Hippocampal formation (tissue), 2 donors: ENCODE results near the gene MAD1L1.
"Not testable (repeated sequence)": the region's sequence is repeated elsewhere in the genome, so short reads cannot be mapped to it uniquely, and the experiment has no call there.

Experiments
- DNase-seq, 2 donors: peaks; one replicate each; lab custom pipeline; 2025; lab: John Stamatoyannopoulos, UW

MAD1L1 gene

DNA sequence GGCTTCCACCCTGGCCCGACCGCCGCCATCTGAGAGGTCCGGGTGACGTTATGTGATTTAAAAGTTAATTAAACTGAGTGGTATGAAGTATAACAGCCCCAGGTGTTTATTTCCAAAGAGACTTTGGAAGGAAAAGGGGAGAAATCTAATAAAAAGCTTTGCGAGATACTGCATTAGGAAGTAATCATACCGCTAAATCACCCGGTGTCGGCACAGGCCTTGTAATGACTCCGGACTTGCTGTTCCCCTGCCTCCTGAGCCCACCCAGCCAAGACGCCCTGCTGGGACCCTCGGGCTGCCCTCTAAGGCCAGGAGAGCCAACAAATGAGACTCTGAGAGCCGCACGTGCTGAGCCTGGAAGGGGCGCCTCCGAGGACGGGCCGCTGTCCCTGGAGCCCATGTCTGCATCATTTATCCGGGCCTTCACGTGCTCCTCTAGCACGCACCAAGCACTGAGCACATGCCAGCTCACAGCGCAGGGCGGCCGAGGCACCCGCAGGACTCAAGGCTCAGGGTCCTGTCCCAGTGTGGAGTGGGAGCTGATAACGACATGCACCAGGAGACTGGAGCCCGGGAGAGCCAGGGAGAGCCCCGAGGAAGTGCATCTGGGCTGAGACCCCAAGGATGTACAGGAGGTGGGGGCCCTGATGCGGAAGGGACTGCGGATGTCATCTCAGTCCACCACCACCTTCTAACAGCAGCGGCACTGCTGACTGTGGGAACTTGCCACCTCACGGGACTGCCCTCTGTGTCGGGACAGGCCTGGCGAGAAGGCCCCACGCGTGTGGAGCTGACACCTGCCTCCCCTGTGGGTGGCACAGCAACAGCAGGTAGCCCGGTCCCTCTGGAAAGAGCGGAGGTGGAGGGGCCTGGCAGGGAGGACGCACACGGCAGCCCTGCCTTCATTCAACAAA is 380.0 kb downstream of the MAD1L1 start:
- DNase-seq: no peak

DNA sequence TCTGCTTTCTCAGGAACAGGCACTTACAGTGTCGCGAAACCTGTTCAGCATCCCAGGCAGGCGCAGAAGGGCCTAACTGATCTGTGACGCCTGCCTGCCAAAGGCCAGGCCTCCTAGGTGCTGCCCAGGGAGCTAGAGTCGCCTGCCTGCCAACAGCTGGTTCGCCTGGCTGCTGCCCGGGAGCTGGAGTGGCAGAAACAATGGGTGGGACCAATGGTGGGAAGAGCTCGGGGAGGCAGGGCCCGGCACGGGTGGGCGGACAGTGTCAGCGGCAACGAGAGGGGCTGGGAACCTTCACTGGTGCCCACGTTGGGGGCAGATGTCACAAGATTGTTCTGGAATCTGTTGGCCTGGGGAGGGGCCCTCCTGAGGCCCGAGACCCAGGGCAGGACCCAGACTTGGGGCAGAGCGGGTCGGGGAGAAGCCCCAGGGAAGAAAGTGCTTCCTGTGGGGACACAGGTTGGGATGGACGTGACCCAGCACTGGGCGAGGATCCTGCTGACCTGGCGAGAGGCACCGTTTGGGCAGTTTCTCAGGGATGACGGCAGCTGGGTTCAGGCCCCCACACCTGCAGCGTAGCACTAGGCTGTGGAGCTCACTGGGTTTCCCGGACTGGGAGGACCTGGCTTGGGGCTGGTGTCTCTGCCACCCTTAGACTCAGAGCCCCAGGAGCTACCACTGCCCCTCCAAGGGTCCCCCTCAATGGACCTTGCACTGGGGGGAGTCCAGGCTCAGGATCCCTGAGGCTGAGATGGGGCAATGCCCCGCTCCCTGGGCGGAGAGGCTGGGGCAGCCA is 380.8 kb downstream of the MAD1L1 start:
- no peak for DNase-seq

DNA sequence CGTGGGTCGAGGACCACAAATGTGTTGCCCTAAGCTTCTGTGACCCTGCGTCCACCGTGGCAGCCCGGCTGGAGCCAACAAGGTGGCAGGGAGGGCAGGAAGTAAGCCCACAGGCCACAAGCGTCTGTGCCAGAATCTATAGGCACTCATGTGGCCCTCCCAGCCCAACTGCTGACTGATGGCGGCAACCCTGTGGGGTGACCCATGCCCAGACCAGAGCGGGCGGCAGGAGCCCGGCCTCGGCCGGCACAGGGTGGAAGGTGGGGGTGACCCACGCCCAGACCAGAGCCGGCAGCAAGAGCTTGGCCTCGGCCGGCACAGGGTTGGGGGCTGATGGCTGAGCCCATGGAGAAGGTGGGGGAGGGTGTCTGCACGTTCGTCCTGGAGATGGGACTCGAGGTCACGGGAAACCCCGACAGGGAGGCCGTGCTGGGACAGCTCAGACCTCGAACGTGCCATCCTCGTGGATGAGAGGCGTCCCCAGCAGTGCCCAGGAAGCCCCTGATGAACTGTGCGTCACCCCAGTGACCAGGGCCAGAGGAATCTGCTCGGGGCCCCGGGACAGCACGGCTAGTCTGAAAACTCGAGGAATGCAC is 381.7 kb downstream of the MAD1L1 start:
- no peak for DNase-seq

DNA sequence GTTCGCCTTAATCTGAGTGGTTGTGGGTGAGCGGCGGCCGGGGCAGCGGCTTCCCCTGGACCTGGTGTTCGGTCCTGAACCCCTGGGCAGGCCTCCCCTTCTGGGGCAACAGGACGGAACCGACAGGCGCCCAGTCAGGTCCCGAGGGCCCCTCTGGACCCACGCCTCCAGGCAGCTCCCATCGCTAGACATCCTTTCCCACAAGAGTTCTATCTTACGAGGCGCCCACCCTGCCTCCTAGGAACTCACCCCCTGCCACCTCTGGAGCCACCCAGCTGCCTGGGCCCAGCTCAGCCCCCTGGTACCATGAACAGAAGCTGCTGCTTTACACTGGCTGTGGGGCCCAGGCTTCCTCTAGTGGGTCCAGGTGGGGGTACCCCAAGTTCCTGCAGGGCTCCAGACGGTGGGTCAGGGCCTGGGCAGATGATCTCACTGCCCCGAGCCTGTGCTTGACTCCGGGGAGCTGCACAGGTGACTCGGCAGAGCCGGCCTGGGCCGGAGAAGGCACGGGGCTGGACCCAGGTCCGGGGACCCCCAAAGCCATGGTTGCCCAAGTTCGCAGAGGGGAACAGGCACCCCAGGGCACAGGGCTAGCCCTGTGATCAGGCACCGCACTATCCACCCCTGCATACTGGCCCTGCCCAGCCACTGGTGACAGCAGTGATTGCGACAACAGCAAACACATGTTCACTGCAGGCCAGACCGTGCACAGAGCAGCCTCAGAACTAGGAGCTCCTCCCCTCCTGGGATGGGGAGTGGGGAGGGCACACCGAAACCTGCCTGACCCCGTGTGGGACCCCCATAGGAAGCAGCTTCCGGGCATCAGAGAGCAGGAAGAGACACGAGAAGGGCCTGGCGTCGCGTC is 382.4 kb downstream of the MAD1L1 start:
- DNase-seq: no peak

GRCh38 chr7:1849351-1850041 is 383.2 kb downstream of the MAD1L1 start:
- DNase-seq: no peak

DNA sequence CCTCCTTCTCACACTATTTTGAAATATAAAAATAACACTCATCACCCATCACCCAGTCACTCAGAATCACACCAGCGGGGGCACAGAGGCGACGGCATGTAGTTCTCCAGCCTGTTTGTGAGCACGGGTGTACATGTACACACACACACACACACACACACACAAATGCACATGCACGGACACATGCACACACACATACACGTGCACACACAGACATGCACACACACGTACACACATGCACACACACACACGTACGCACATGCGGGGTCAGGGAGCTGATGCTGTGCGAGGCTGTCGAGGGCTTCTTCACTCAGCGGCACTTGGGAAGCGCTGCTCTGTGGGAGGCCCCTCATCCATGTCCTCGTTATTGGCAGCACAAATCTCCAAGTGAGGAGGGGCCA is 383.8 kb downstream of the MAD1L1 start:
- DNase-seq: no peak

DNA sequence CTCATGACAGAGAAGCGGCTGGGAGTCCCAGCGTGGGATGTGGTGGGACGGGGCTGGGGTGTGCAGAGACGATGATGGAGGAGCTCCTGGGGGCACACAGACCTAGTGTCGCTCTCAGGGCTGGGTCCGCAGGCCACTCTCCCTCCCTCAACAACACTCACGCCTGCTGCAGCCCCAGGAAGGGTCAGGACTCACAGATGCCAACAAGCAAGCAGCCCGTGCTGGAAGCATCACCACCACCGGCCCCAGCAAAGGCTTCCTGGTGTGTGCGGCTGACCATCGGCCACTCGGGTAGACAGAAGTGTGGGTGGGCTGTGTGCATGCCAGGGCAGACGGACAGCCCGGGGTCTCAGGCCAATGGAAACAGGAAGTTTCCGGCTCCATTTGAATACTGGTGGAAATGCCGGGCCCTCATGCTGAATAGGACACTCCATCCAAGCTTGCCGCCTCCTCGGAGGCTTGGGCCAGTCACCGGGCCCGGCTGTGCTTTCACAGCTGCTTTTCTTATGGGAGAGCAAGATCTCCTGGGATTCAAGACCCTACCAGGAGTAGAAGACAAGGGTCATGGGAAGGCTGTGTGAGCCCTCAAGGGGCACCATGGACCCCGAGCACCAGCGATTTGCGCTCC is 384.6 kb downstream of the MAD1L1 start:
- no peak for DNase-seq

DNA sequence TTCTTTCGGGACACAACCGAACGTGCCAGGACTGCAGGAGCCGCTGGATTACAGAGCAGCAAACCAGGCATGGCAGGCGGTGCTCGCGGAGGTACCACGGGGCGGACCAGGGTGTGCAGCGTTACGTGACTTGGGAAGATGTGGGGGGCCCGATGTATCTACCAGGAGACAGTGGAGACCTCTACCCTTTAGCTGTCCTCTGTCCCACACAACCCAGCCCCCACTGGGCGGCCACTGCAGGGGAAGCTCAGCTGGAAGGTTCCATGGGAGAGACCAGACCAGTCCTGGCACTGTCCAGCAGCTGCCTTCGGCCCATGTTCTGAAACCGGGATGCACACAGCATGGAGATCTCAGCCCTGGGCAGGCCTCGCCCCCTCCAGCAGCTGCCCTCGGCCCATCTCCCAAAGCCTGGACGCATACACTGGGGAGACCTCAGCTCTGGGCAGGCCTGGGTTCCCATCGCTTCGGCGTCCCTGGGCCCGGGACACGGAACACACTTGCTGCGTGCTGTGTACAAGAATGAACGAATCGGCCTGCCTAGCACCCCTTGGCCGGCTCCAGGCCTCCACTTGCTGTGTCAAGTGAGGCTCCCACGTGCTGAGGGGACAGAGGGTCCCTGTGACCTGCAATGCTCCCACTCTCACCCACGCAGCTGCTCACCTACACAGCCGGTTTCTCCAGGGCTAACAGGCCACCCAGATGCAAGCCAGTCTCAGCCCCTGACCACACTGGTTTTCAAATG is 385.3 kb downstream of the MAD1L1 start:
- no peak for DNase-seq

GRCh38 chr7:1846331-1847065 is 386.2 kb downstream of the MAD1L1 start:
- no peak for DNase-seq

DNA sequence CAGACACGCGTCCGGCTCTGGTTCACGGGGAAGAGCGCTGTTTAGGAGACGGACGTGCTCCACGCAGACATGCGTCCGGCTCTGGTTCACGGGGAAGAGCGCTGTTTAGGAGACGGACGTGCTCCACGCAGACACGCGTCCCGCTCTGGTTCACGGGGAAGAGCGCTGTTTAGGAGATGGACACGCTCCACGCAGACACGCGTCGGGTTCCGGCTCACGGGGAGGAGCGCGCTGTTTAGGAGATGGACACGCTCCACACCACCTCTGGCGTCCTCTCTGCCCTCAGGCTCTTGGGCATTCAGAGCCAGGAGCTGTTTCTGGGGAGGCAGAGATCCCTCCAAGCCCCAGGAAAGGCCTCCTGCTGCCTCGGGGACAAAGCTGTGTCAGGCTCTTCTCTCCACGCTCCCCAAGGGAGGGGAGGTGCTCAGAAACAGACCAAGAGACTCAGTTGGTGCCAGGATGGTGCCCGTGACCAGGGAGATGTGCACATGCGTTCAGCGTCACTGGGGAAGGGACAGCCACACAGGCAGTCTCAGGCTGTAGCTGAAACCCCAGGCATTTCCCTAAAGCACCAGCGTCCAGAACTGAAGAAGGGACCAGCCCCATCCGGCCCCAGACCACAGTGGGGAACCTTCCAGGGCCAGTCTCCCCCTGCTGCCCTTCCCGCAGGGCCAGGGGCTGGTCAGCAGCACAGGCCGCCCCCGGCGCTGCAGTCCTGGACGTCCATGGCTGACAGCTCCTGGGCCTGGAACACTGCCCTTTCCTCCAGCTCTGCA is 387.0 kb downstream of the MAD1L1 start:
- DNase-seq: no peak

DNA sequence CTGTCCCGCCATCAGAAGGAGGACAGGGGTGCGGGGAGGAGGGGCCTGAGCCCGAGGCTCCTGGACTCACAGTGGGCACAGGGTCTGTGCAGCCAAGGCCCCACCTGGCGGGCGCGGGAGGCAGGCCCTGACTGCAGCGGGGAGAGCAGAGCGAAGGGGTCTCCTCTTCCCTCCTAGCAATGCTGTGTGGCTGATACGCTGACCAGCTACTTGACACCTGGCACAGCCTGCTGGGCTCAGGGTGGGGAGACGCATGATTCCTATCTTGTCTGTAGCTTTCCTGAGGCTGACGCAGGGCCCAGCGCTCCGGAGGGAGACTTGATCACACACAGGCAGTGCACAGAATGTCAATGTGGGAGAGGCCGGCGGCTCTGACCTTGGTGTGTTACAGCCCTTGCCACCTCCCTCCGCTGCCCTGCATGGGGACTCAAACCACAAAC is 387.8 kb downstream of the MAD1L1 start:
- DNase-seq: no peak

DNA sequence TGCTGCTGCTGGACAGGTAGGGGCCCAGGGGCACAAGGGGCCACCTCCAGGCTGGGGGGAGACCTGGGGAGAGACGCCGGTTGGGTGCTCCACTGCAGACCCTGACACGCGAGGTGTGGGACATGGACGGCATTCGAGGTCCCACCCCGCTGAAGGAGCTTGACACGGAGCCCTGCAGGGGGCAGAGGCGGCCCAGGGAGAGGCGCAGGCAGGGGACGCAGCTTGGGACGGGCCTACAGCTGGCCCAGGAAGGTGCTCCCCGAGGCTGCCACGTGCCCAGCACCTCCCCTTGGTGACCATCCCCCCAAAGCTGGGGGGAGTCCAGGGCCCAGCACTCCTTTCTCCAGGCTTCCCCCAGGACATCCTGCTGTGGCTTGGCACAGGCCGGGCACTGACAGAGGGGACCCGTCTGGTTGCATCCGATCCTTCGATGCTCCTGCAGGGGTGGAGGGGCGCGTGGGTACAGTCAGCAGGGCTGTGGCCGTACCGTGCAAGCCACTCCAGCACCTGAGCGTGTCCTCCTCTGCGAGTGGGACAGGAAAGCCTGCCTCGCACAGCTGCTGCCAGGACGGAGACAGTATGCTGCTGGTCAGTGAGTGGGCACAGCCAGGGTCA is 388.3 kb downstream of the MAD1L1 start:
- DNase-seq: no peak

GRCh38 chr7:1843921-1844335 is 388.8 kb downstream of the MAD1L1 start:
- no peak for DNase-seq

GRCh38 chr7:1843271-1843861 is 389.4 kb downstream of the MAD1L1 start:
- no peak for DNase-seq

GRCh38 chr7:1842321-1843221 is 390.2 kb downstream of the MAD1L1 start:
- no peak for DNase-seq

DNA sequence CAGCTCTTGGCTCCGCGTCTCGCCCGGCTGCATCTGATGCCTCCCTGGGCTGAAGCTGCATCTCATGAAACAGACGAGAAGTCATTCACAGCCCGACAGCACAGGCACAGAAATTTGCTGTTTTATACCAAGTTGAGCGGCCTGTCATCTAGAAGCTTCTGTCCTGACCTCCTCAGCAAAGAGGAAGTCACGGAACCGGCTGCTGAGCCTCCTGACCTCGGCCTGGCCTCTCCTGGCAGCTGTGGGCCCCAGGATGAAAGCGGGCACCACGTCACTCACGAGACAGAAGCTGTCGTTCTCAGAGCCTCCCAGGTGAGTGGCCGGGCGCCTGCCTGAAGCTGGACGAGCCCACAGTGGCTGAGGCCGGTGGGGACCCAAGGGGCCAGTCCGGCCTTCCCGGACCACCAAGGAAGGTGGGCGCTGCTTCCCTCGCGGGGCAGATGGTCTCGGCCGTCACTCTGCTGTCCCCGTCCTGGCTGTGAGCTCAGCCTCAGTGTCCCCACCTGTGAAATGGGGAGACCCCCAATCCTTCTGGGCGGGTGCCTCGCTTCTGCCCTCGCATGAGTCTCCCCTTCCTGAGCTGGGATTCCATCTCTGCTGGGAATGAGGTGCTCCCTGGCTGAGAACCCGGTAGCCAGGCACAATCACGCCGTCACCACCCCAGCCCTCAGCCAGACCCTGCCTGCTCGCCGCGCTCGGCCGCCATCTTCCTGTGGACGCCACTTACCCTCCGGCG is 391.3 kb downstream of the MAD1L1 start:
- DNase-seq: not testable (repeated sequence)
